ENCODE data around the gene TNNC2.
"Not testable (repeated sequence)": the region's sequence is repeated elsewhere in the genome, so short reads cannot be mapped to it uniquely, and the experiment has no call there.

The TNNC2 gene

GRCh38 chr20:45822857-45823256 is 4.3 kb downstream of the TNNC2 start:
- DNase-seq (ENCODE audit: low read depth), result no peak

- DNase-seq (ENCODE audit: low read depth), result no peak
Measured at GRCh38 chr20:45821947-45822346, 5.2 kb downstream of the TNNC2 start.

- DNase-seq (ENCODE audit: low read depth), result no peak
Measured at GRCh38 chr20:45819466-45819865, 7.6 kb downstream of the TNNC2 start.

- peak; percentile 64 for DNase-seq (ENCODE audit: low read depth)
Measured at GRCh38 chr20:45818239-45818638, 8.9 kb downstream of the TNNC2 start.

GRCh38 chr20:45817376-45818194 is 9.5 kb downstream of the TNNC2 start:
- DNase-seq (ENCODE audit: low read depth), result peak; percentile 91

- no peak for DNase-seq (ENCODE audit: low read depth)
Measured at GRCh38 chr20:45816951-45817350, 10.2 kb downstream of the TNNC2 start.

- DNase-seq (ENCODE audit: low read depth), result no peak
Measured at GRCh38 chr20:45814314-45814713, 12.8 kb downstream of the TNNC2 start.

GRCh38 chr20:45813489-45813888 is 13.6 kb downstream of the TNNC2 start:
- DNase-seq (ENCODE audit: low read depth), result no peak

- no peak for DNase-seq (ENCODE audit: low read depth)
Measured at GRCh38 chr20:45813006-45813340, 14.1 kb downstream of the TNNC2 start.

GRCh38 chr20:45812157-45813005 is 14.7 kb downstream of the TNNC2 start, which contains the start of gene UBE2C:
UBE2C (plus strand) TSS chr20:45812644; CDS start chr20:45812696, 52 bp downstream.
- peak; percentile 100 for DNase-seq (ENCODE audit: low read depth)

- no peak for DNase-seq (ENCODE audit: low read depth)
Measured at GRCh38 chr20:45810191-45810970, 16.7 kb downstream of the TNNC2 start.

- no peak for DNase-seq (ENCODE audit: low read depth)
Measured at GRCh38 chr20:45801851-45802250, 25.3 kb downstream of the TNNC2 start.

GRCh38 chr20:45798935-45799642 is 28.0 kb downstream of the TNNC2 start:
- DNase-seq (ENCODE audit: low read depth), result peak; percentile 44

- not testable (repeated sequence) for DNase-seq (ENCODE audit: low read depth)
Measured at GRCh38 chr20:45797955-45798354, 29.2 kb downstream of the TNNC2 start.

- not testable (repeated sequence) for DNase-seq (ENCODE audit: low read depth)
Measured at GRCh38 chr20:45797510-45797909, 29.6 kb downstream of the TNNC2 start.

GRCh38 chr20:45796337-45797065 is 30.6 kb downstream of the TNNC2 start:
- no peak for DNase-seq (ENCODE audit: low read depth)

- DNase-seq (ENCODE audit: low read depth), result no peak
Measured at GRCh38 chr20:45792317-45793118, 34.6 kb downstream of the TNNC2 start.

GRCh38 chr20:45788351-45788750 is 38.8 kb downstream of the TNNC2 start:
- no peak for DNase-seq (ENCODE audit: low read depth)

GRCh38 chr20:45783656-45784294 is 43.3 kb downstream of the TNNC2 start:
- DNase-seq (ENCODE audit: low read depth), result no peak

GRCh38 chr20:45782890-45783289 is 44.2 kb downstream of the TNNC2 start:
- DNase-seq (ENCODE audit: low read depth), result peak; percentile 41

All from amniotic epithelial cell (primary cell).